ENCODE measurements around the gene TFDP1. TPM values are rescaled to one million over a fixed set of nuclear protein-coding genes. Genes with fewer than 3 reads are reported as not detected.

Gene TFDP1
- total RNA-seq, 1 donor from 2014 or later = 49.4 TPM

- H3K4me1 Mint-ChIP-seq (ENCODE audit: low read depth, unreplicated experiment) = no peaks in the 10 kb centered on the region
- no peaks in the 10 kb centered on the region for H3K36me3 Mint-ChIP-seq (ENCODE audit: low read depth, unreplicated experiment)
- no peaks in the 10 kb centered on the region for H3K36me3 ChIP-seq (ENCODE audit: insufficient read depth, low read length)
- DNase-seq (ENCODE audit: low read depth) (no peak), FAIRE-seq (no peak)
- peaks cover 2% of the 10 kb centered on the region for H3K9me3 Mint-ChIP-seq (ENCODE audit: unreplicated experiment)
- no peak within 1 kb of the TSS for H3K9ac ChIP-seq (ENCODE audit: low read length)
- H3K9me3 ChIP-seq (ENCODE audit: insufficient read depth, low read depth, low read length) = no peaks in the 10 kb centered on the region
- H3K4me3 Mint-ChIP-seq (ENCODE audit: unreplicated experiment) = no peak within 1 kb of the TSS
- H2AFZ ChIP-seq (ENCODE audit: low read depth, low read length) = no peak within 1 kb of the TSS
- no peaks in the 10 kb centered on the region for H3K79me2 ChIP-seq (ENCODE audit: insufficient read depth, low read length)
- H3K27me3 Mint-ChIP-seq (ENCODE audit: low read depth, unreplicated experiment) = peaks cover 25% of the 10 kb centered on the region
- no peak within 1 kb of the TSS for H3K27ac Mint-ChIP-seq (ENCODE audit: unreplicated experiment)
- TF ChIP-seq CTCF (IDR thresholded peaks at IDR 0.05; ENCODE audit: insufficient read depth, low read depth, low read length) = no peak
- TF ChIP-seq EZH2 (IDR thresholded peaks at IDR 0.05; ENCODE audit: insufficient read depth, low read length) = no peak
- H3K4me1 ChIP-seq (ENCODE audit: insufficient read depth, low read length) = no peaks in the 10 kb centered on the region
- no peak within 1 kb of the TSS for H3K4me2 ChIP-seq (ENCODE audit: low read length)
- H3K27ac ChIP-seq (ENCODE audit: low read depth, low read length) = no peak within 1 kb of the TSS
- H3K27me3 ChIP-seq (ENCODE audit: insufficient read depth, low read length) = peaks cover 9% of the 10 kb centered on the region
- H4K20me1 ChIP-seq (ENCODE audit: insufficient read depth, low read length) = peaks cover 10% of the 10 kb centered on the region
- H3K4me3 ChIP-seq (ENCODE audit: insufficient read depth, low read depth, low read length) = no peak within 1 kb of the TSS
These were observed 82.6 kb downstream of the TFDP1 start, which contains the start of gene GRK1 for GRCh38 chr13:113666951-113667701. Gene GRK1, plus strand, starts transcription at chr13:113667219. Its CDS starts 168 bp downstream, at chr13:113667387.

GRCh38 chr13:113667771-113668490, 83.4 kb downstream of the TFDP1 start:
- Histone ChIP-seq H3K9me3 (ENCODE audit: insufficient read depth, low read depth, low read length) (no peaks in the 10 kb centered on the region), H3K36me3 (ENCODE audit: insufficient read depth, low read length) (no peaks in the 10 kb centered on the region), H2AFZ (ENCODE audit: low read depth, low read length) (no peak overlapping the region), H3K79me2 (ENCODE audit: insufficient read depth, low read length) (no peaks in the 10 kb centered on the region), H3K4me2 (ENCODE audit: low read length) (no peak overlapping the region), H3K4me3 (ENCODE audit: insufficient read depth, low read depth, low read length) (no peak overlapping the region), H3K27me3 (ENCODE audit: insufficient read depth, low read length) (peaks cover 9% of the 10 kb centered on the region), H3K4me1 (ENCODE audit: insufficient read depth, low read length) (no peaks in the 10 kb centered on the region), H3K27ac (ENCODE audit: low read depth, low read length) (no peak overlapping the region), H4K20me1 (ENCODE audit: insufficient read depth, low read length) (peaks cover 10% of the 10 kb centered on the region), H3K9ac (ENCODE audit: low read length) (no peak overlapping the region)
- no peaks in the 10 kb centered on the region for H3K36me3 Mint-ChIP-seq (ENCODE audit: low read depth, unreplicated experiment)
- no peak for DNase-seq (ENCODE audit: low read depth)
- no peaks in the 10 kb centered on the region for H3K9me3 Mint-ChIP-seq (ENCODE audit: unreplicated experiment)
- H3K4me3 Mint-ChIP-seq (ENCODE audit: unreplicated experiment) = no peak overlapping the region
- no peaks in the 10 kb centered on the region for H3K4me1 Mint-ChIP-seq (ENCODE audit: low read depth, unreplicated experiment)
- H3K27me3 Mint-ChIP-seq (ENCODE audit: low read depth, unreplicated experiment) = peaks cover 25% of the 10 kb centered on the region
- FAIRE-seq = no peak
- TF ChIP-seq EZH2 (IDR thresholded peaks at IDR 0.05; ENCODE audit: insufficient read depth, low read length) = no peak
- no peak for TF ChIP-seq CTCF (IDR thresholded peaks at IDR 0.05; ENCODE audit: insufficient read depth, low read depth, low read length)
- H3K27ac Mint-ChIP-seq (ENCODE audit: unreplicated experiment) = no peak overlapping the region

All from astrocyte (in vitro differentiated cells and primary cell).